ENCODE data around the gene HOXB13.

HOXB13 gene

GRCh38 chr17:48722201-48722907 lies 6.2 kb downstream of the HOXB13 start, which contains the start of gene PRAC1:
Gene PRAC1 (minus strand): TSS chr17:48722518. CDS start chr17:48722392, 126 bp downstream.
- H3K27me3 ChIP-seq = peaks cover 100% of the 10 kb centered on the region
- no peak within 1 kb of the TSS for H3K4me3 ChIP-seq (ENCODE audit: low read depth in 1 of 2, low read length in 1 of 2)
- no peaks in the 10 kb centered on the region for H3K36me3 ChIP-seq
- TF ChIP-seq CTCF (IDR thresholded peaks at IDR 0.05) = no peak
- H3K4me1 ChIP-seq (ENCODE audit: control insufficient read depth in 1 of 2, insufficient read depth in 1 of 2, low read depth in 1 of 2, low read length in 1 of 2) = peaks cover 0 to 11% of the 10 kb centered on the region in 2 experiments
- H3K9me3 ChIP-seq = no peaks in the 10 kb centered on the region
- no peak within 1 kb of the TSS for H3K27ac ChIP-seq

- Histone ChIP-seq H3K27me3 (peaks cover 100% of the 10 kb centered on the region), H3K4me3 (ENCODE audit: low read depth in 1 of 2, low read length in 1 of 2) (no peak overlapping the region), H3K9me3 (no peaks in the 10 kb centered on the region), H3K4me1 (ENCODE audit: control insufficient read depth in 1 of 2, insufficient read depth in 1 of 2, low read depth in 1 of 2, low read length in 1 of 2) (peaks cover 0 to 11% of the 10 kb centered on the region in 2 experiments), H3K27ac (no peak overlapping the region), H3K36me3 (no peaks in the 10 kb centered on the region)
- no peak for TF ChIP-seq CTCF (IDR thresholded peaks at IDR 0.05)
Observed at GRCh38 chr17:48721009-48721402, 7.5 kb downstream of the HOXB13 start.

- Histone ChIP-seq H3K27ac (no peak overlapping the region), H3K9me3 (no peaks in the 10 kb centered on the region), H3K27me3 (peaks cover 100% of the 10 kb centered on the region), H3K36me3 (no peaks in the 10 kb centered on the region), H3K4me3 (ENCODE audit: low read depth in 1 of 2, low read length in 1 of 2) (no peak overlapping the region), H3K4me1 (ENCODE audit: control insufficient read depth in 1 of 2, insufficient read depth in 1 of 2, low read depth in 1 of 2, low read length in 1 of 2) (peaks cover 0 to 11% of the 10 kb centered on the region in 2 experiments)
- no peak for TF ChIP-seq CTCF (IDR thresholded peaks at IDR 0.05)
Observed at GRCh38 chr17:48720266-48721008, 8.1 kb downstream of the HOXB13 start.

GRCh38 chr17:48719642-48720265 lies 8.8 kb downstream of the HOXB13 start:
- H3K4me1 ChIP-seq (ENCODE audit: control insufficient read depth in 1 of 2, insufficient read depth in 1 of 2, low read depth in 1 of 2, low read length in 1 of 2) = peaks cover 0 to 11% of the 10 kb centered on the region in 2 experiments
- no peak overlapping the region for H3K4me3 ChIP-seq (ENCODE audit: low read depth in 1 of 2, low read length in 1 of 2)
- H3K27me3 ChIP-seq = peaks cover 100% of the 10 kb centered on the region
- H3K36me3 ChIP-seq = no peaks in the 10 kb centered on the region
- no peak for TF ChIP-seq CTCF (IDR thresholded peaks at IDR 0.05)
- no peaks in the 10 kb centered on the region for H3K9me3 ChIP-seq
- no peak overlapping the region for H3K27ac ChIP-seq

GRCh38 chr17:48718761-48719641 lies 9.5 kb downstream of the HOXB13 start:
- Histone ChIP-seq H3K4me3 (ENCODE audit: low read depth in 1 of 2, low read length in 1 of 2) (no peak overlapping the region), H3K27me3 (peaks cover 100% of the 10 kb centered on the region), H3K9me3 (no peaks in the 10 kb centered on the region), H3K4me1 (ENCODE audit: control insufficient read depth in 1 of 2, insufficient read depth in 1 of 2, low read depth in 1 of 2, low read length in 1 of 2) (peaks cover 0 to 4% of the 10 kb centered on the region in 2 experiments), H3K27ac (no peak overlapping the region), H3K36me3 (no peaks in the 10 kb centered on the region)
- no peak for TF ChIP-seq CTCF (IDR thresholded peaks at IDR 0.05)

All from neutrophil (primary cell).